GM18858 (cell line): ENCODE results near the gene C2.
A peak's percentile ranks its signal among the peaks of the same experiment; 100 is the strongest.
"Not testable (repeated sequence)": the region's sequence is repeated elsewhere in the genome, so short reads cannot be mapped to it uniquely, and the experiment has no call there.

ENCODE experiments used
- ATAC-seq: cut with Tn5 transposase; IDR thresholded peaks from one replicate; pipeline ENCODE4 v1.9.1; 2021; ENCODE audit not compliant: unreplicated experiment

C2 gene

DNA sequence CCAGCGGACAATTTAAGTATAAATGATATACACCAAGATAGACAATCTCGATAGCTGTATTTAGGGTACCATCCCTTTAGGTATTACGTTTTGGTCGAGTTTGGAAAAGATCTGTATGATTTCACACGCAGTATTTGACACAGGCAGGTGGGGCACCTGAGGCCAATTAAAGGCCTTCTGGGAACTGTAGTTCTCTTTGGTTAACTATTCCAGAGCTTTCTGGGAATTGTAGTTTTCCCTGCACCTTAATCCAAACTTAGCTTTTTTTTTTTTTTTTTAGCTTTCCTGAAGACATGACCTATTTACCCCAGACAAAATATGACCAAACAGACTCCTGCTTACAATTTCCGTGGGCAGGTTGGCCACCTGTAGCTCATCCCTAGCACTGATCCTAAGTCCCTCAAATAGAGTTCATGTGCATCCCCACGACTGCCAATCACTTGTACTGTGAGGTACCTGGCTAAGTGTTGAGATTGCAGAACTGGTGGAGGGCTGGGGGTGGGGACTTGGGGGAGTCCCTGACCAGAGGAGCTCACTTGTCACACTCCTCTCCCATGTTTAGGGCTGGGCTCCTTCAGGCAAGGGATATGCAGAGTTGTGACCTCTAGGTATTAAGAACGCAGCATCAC lies 29.0 kb upstream of the C2 start:
- no peak for ATAC-seq

DNA sequence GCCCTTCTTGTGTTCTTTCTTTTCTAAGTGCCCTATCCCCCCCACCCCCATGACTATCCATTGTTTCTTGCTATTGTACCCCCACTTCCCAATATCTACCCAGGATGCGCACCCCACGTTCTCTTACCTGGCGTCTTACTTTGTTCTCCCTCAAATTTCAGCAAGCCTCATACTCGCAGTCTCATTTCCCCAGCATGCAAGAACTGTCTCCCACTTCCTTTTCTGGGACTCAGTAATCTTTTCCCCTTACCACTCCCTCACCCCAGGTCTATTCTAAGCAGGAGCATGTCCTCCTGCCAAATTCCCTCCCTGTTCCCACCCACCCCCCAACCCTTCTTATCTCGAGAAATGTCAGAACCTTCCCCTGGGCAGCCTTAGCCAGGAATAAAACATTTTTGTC lies 28.3 kb upstream of the C2 start:
- ATAC-seq, result no peak

DNA sequence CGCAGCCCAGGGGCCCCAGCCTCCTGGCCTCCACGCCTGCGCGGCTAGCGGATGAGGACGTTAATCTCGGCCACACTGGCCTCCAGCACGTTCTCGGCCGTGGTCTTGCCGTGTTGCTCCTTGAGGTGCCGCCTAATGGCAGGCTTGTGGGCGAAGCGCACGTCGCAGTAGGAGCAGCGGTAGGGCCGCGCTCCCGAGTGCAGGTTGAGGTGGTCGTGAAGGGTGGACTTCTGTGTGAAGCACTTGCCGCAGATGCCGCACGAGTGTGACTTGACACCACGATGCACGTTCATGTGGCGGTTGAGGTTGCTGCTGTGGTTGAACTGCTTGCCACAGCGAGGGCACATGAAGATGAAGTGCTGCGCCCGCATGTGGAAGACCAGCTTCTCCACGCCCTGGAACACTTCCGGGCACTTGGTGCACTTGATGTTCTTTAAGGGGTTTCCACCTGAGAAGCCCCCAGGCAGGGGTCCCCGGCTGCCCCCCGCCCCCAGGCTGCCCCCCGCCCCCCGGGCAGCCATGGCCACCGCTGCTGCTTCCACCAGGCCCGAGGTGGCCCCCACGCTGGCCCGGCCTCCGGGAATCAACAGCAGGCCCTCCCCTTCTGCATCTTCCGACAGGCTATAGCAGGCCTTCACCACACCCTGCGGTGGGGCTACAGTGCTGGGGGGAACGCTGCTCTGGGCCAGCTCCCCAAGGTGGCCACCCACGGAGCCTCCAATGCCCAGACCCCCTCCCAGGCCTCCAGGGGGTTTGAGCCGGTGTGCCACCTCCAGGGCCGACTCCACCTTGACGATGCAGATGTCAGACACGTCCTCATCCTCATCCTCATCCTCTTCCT lies 27.4 kb upstream of the C2 start:
- no peak for ATAC-seq

DNA sequence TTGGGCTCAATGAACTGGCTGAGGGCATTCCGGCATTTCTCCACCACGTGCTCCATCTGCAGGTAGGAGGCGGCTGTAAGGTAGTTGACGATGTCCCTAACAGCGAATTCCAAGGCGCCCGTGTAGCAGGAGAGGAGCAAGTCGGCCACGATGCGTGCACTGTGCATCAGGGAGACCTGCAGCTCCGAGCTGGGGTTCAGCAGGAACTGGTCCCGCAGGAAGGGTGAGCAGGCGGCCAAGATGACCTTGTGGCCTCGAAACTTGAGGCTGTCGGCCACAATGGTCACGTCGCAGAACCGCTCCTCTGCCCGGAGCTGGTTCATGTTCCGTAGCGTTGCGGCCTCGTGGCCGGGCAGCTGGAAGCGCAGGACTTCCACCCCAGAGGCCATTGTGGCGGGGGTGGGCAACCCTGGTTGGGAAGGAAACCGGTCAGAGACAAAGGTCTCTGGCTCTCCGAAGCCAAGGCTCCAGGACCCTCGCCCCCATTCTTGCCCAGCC lies 26.6 kb upstream of the C2 start:
- ATAC-seq, result no peak

DNA sequence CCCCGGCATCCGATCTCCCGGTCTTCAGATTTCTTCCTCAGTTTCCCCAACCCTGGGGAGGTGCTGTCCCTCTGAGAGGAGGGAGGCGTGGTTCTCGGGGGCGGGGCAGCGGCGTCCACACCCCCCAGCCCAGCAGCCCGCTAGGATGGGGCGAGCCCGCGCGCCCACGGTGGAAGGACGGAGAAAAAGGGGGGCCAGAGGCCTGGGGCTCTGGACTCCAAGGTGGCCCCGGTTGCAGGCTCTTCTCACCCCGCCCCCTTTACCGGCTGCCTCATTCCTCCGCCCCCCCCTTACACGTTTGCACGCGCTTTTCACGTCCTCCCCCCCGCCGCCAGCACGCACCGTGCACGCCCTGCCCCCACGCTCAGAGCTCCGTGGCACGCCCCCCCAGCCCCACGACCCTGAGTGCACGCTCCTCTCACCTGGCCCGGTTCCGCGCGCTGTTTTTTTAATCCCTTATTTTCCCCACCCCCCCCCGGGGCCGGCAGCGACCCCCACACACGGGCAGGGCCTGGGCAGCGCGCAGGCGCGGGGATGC lies 26.0 kb upstream of the C2 start:
- no peak for ATAC-seq

DNA sequence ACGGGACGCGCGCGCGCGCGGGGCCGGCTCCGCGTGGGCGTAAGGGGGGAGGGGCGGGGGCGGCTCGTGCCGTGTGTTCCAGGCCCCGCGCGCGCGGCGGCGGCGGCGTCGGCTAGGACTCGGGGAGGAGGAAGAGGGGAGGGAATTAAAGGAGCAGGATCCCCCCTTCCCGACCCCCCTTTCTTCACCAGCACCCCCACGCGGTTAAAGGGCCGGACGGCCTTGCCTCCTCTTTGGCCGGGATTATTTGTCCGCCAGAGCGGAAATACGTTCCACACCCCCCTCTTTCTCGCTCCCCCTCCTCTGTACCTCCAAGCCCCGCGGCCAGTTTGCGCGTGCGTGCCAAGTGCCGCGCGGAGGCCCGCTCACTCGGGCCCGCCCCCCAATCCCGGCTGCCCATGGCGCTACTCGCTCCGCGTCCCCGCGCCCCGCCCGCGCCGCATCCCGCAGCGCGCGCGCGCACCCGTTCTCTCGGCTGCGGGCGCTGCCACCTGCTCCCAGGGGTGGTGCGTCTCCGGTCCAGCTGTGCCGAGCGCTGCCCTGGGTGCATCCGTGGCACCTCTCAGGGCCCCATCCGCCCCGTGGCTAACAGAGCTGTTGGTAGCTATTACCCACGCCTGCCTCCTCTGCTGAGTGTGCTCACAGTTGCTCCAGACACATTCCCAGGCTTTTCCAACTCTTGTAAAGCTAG lies 25.4 kb upstream of the C2 start, which contains the start of gene ZBTB12:
Gene ZBTB12 (minus strand): TSS at position 134 of the 691 bp plus-strand sequence. CDS start 781 bp downstream, outside the sequence.
- ATAC-seq, result peak; percentile 27

DNA sequence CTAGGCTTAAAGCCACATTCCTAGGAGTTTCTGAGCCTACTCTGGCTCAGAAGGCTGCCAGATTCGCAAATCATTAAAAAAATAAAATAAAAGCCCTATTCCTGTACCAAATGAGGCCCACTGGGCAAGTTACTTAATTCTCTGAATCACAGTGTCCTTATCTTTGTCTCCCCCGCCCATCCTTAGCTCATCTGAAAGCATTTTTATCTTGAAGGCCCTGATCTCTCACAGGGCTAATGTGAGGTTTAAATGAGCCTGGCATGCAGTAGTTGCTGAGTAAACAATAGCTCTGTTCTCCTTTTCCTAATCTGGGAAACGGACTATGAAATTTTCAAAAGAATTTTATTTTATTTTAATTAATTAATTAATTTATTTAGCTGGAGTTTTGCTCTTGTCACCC lies 23.6 kb upstream of the C2 start:
- ATAC-seq, result no peak

DNA sequence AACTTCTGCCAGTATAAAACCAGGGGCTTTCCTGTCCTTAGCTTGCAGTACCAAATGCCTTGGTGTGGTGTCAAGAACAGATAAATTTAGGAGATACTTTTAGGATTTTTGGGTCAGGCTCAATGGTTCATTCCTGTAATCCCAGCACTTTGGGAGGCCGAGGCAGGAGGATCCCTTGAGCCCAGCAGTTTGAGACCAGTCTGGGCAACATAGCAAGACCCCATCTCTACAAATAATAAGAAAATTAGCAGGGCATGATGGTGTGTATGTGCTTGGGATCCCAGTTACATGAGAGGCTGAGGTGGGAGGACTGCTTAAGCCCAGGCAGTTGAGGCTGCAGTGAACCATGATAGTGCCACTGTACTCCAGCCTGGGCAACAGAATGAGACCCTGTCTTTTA lies 22.5 kb upstream of the C2 start:
- ATAC-seq, result no peak

DNA sequence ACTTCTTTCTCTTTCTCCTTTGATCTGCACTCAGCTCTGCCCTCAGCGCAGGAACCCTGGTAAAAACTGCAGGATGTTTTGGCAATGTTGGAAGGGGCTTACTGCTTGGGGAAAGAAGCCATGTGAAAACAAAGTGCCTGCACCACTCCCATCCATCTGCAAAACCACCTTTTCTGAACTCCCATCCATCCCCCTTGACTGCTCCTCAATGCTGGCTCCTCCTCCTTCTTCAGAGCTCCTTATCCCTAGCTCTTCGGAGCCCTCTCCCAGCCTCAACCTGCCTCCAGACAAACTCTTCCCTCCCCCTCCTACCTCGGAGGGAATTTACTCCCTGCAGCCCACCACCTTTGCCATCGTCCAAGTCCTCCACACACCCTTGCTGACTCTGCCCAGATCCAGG lies 21.4 kb upstream of the C2 start:
- ATAC-seq, result no peak

DNA sequence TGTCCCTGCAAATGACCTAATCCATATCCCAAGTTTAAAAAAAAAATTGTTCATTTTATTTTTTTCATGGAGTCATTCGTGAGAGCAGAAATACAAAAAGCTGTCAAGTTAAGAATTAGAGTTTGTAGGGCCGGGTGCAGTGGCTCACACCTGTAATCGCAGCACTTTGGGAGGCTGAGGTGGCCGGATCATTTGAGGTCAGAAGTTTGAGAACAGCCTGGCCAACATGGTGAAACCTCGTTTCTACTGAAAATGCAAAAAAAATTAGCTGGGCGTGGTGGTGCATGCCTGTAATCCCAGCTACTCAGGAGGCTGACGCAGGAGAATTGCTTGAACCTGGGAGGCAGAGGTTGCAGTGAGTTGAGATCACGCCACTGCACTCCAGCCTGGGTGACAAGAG lies 20.8 kb upstream of the C2 start:
- ATAC-seq, result not testable (repeated sequence)

DNA sequence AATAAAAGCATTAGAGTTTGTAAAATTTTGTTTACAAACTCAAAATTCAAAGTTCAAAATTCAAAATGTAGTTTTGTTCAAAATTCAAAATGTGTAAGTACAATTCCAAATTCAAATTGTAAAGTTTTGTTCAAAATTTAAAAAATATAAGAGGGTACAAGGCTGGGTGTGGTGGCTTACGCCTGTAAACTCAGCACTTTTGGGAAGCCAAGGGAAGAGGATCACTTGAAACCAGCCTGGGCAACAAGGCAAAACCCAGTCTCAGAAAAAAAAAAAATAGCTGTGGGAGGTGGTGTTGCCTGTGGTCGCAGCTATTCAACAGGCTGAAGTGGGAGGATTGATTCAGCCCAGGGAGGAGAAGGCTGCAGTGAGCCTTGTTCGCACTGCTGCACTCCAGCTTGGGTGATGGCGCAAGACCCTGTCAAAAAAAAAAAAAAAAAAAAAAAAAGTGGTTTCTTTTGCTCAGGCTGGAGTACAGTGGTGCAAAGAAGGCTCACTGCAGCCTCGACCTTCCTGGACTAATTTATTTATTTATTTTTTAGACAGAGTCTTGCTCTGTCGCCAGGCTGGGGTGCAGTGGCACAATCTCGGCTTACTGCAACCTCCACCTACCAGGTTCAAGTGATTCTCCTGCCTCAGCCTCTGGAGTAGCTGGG lies 20.2 kb upstream of the C2 start:
- ATAC-seq, result no peak

DNA sequence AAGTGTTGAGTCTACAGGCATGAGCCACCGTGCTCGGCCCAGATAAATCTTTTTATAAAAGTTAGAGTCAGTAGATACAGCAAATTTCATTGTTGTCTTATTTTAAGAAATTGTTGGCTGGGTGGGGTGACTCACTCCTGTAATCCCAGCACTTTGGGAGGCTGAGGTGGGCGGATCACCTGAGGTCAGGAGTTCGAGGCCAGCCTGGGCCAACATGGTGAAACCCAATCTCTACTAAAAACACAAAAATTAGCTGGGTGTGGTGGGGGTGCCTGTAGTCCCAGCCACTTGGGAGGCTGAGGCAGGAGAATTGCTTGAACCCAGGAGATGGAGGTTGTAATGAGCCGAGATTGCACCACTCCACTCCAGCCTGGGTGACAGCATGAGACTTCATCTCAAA lies 19.3 kb upstream of the C2 start:
- ATAC-seq, result not testable (repeated sequence)

DNA sequence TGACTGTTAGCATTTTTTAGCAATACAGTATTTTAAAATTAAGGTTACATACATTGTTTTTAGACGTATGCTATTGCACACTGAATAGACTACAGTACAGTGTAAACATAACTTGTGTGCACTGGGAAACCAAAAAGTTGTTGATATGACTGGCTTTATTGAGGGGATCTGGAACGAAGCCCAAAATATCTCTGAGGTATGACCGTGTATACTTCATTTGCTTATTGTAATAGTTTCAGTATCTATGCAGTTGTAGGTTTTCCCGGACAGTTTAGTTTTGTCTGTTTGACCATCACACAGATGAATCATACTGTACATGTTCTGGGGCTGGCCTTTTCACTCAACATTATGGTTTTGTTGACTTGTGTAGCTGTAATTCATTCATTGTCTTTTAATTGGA lies 18.7 kb upstream of the C2 start:
- ATAC-seq, result peak; percentile 78

DNA sequence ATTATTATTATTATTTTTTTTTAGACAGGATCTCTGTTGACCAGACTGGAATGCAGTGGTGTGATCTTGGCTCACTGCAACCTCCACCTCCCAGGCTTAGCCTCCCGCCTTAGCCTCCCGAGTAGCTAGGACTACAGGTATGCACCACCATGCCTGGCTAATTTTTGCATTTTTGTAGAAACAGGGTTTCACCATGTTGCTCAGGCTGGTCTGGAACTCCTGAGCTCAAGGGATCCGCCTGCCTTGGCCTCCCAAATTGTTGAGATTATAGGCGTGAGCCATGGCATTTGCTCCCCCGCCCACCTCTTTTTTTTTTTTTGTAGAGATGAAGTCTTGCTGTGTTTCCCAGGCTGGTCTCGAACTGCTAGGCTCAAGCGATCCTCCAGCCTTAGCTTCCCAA lies 18.2 kb upstream of the C2 start:
- not testable (repeated sequence) for ATAC-seq

DNA sequence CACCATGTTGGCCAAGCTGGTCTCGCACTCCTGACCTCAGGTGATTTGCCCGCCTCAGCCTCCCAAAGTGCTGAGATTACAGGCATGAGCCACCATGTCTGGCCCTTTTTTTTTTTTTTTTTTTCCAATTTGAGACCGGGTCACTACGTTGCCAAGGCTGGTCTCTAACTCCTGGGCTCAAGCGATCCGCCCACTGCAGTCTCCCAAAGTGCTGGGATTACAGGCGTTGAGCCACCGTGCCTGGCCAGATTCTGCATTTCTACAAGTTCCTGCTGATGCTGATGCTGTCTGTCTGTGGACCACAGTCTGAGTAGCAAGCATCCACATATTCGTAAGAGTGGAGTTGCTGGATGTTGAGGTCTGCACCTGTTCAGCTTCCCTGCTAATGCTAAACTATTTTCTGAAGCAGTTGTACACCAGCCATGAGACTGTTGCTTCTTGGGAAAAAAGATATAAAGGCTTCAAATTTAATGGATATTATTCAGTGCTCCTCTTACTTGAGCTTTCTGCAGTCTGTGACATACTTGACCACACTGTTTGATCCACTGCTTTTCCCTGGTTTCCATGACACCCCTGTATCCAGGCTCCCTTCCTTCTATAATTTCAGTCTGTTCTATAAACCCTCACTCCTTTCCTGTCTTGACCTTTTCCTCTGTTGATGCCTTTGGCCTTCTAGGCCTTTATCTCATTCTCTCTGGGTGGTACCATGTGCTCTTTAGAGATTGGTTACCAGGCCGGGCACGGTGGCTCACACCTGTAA lies 15.5 kb upstream of the C2 start:
- no peak for ATAC-seq

DNA sequence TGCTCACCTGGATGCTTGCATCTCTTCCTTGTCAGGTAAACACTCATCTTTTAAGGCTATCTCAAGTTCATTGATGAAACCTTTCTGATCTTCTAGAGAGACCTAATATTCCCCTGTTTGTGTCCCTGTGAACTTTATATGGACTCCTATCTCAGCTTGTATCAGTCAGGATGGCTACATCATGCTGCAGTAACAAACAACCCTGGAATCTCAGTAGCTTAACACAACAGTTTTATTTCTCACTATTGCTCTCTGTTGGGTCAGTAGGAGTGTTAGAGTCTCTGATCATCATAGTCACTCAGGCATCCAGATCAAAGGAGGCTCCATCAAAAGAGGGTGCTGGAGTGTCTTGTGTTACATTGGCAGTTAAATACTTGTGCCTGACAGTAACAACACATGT lies 12.2 kb upstream of the C2 start:
- ATAC-seq, result no peak

DNA sequence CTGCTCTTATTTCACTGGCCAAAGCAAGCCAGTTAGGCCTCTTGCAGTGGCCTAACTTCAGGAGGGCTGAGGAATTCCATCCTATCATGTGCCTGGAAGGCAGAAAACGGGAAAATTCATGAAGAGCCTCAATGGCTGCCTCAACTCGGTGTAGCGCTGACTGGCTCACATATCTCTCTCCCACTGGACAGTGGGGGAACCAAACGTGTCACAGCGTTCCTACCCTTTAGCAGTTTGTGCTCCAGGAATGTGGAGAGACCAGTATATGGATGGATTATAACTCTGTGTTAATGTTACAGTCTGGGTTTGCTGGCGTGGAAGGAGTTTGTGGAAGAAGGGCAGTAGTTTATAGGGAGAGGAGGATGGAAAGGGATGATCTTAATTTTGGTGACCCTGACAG lies 11.8 kb upstream of the C2 start:
- no peak for ATAC-seq

DNA sequence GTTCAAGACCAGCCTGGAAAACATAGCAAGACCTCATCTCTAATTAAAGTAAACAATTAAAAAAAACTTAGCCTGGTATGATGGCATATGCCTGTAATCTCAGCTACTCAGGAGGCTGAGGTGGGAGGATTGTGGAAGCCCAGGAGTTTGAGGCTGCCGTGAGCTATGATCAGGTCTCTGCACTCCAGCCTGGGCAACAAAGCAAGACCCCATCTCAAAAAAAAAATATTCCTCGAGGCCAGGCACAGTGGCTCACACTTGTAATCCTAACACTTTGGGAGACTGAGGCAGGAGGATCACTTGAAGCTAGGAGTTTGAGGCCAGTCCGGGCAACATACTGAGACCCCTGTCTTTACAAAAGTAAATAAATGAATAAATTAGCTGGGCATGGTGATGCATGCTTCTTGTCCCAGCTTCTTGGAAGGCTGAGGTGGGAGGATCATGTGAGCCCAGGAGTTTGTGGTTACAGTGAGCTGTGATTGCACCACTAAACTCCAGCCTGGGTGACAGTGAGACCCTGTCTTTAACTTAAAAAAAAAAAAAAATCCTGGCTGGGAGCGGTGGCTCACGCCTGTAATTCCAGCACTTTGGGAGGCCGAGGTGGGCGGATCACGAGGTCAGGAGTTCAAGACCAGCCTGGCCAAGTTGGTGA lies 9.3 kb upstream of the C2 start:
- ATAC-seq, result no peak

DNA sequence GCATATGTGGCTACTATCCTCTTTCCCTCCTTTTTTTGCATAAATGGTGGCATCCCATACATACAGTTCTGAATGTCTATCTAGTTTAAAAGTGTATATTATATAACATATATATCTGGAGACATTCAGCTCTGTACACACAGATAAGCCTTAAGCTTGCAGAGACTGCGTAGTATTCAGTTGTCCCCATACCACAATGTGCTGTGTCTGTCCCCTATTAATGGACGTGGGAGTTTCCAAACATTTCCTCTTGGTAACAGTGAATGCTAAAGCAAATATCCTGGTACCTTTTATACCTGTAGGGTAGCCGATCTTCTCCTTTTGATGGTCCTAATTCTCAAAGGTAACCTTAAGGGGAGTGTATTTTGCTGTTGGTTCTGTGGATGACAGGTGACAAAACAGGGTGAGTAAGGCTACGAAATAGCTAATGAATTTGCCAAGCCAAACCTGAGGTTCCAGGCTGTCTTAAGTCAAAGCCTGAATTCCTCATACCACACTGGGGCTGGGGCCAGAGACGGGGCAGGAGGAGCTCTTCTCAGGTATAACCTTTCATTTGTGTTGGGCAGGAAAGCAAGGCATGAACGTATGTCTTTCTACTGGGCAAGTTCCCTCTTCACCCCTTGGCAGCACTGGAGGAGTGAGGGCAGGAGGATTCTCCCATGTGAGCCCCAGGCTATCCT lies 7.8 kb upstream of the C2 start:
- no peak for ATAC-seq
